NCI-H187 treated with DMSO at 0.1 percent for 48 hours (cell line): ENCODE measurements around the gene ATRIP.

ENCODE experiments used
- DNase-seq: peaks from one replicate; lab custom pipeline; 2025; lab: John Stamatoyannopoulos, UW

ATRIP gene

GRCh38 chr3:48410205-48411040, 36.1 kb upstream of the ATRIP start:
- DNase-seq: no peak

- no peak for DNase-seq
Observed at GRCh38 chr3:48411041-48411588, 35.4 kb upstream of the ATRIP start.

DNA sequence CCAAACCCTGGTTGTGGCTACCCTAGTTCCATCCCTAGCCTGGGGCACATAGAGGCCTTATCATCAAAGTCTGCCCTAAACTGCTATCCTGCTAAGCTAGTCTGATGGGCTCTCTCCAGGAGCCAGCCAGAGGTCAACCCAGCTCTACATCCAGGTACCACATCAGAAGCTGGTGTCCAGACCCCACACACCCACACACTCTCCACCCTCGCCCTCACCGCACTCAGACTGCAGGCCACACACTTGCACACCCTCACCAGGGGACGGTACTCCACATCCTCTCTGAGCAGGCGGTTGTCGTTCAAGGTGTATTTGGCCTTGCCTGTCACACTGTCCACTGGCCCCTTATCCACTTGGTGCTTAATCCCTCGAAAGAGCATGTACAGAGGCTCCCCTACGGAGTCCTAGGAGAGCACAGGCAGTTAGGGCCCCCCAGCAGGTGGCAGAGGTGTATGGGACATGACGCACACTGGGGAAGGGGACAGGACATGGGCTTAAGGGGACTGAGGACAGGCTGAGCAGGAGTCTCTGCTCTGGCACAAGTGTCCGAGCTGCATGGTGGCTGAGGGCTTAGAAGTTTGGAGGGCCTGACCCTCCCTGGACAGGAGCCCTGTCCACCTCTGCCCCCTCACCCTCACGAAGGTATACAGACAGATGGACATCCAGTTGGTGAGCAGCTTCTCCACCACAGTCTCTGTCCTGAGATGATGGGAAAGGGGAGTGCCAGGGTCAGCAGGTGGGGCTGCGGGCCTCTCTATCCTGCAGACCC, 34.7 kb upstream of the ATRIP start:
- no peak for DNase-seq

DNA sequence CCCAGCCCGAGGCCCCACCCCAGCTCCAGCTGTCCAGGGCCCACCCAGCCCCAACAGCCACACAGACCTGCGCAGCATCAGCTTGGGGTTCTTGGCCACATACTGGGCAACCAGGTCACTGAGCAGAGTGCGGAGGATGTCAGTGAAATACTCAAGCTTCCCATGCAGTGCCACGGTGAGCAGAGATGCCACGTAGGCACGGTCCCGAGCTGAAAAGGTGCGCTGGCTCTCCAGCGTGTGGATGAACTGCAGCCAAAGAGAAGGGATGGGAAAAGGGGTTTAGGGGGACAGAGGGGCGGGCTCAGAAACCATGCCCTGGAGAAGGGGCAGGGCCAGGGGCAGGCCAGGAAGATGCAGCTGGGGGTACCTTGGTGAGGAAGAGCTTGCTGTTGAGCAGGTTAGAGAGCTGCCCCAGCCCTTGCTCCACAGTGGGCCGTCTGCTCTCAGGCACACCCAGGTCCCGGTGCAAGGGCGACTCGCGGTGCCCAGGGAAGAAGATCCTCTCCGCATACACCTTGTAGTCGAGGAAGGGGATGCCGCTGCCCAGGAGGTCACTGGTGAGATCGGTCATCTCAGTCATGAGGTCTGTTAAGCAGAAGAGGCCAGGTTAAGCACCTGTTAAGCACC, 34.0 kb upstream of the ATRIP start:
- no peak for DNase-seq

GRCh38 chr3:48413086-48413485, 33.5 kb upstream of the ATRIP start:
- no peak for DNase-seq

DNA sequence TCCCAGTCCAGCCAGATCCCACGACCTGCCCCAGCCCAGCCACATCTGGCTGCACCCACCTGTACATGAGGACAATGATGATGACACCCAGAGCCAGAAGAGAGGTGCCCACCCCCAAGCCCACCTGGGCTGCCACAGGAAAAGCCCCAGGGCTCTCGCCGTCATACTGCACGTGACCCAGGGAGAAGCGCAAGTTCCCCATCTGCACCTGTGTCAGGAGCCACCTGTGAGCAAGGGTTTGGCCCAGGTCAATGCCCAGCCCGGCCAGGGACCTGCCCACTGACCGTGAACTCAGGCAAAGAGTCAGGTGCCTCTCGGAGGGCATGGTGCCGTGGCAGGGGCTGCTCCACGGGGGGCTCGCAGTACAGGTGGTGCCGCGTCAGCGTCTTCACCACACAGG, 32.9 kb upstream of the ATRIP start:
- no peak for DNase-seq

- DNase-seq: no peak
Observed at GRCh38 chr3:48414376-48415250, 31.9 kb upstream of the ATRIP start.

DNA sequence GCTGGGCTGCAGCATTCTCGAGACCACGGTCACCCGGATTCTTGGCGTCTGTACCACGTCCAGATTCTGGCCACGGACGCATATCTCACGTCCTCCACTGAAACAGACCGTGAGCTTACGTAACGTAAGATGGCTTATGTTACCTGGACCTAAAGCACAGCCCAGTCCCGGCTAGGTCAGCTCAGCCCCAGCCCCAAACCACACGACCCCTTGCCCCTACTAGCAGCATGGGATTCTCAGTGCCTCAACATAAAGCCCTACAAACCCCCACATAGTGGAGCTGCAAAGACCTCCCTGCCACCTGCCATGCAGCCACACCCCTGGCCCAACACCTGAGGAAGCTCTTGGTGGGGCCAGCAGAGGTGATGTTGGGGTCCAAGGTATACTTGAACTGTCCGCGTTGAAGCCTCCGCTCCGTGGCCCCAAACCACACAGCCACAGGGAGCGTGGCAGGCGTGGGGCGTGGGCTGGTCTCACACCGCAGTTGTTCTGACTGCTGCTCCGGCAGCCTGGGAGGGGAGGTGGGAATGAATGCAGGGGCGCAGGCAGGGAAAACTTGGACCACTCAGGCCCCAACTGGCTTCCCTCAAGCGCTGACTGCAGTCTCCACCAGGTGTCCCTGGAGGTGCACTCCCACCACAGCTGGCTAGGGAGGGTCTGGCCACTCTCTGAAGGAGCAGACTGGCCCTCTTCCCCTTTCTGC, 31.1 kb upstream of the ATRIP start:
- DNase-seq: no peak

DNA sequence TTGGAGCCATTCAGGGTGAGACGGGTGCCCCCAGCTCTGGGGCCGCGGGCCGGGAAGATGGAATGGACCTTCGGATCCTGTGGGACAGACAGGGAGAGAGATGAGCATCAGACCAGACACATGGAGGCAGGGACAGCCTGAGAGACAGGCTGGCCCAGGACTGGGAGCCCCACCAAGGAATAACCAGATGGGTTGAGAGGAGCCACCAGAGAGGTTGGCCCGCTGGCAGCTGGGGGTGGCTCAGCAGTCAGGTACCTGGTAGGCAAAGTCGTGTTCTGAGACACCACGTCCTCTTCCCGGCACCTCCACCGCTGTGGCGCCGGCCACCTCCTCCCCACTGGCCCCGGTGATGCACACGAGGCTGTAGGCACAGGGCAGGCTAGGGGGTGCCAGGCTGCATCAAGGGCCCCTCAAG, 30.4 kb upstream of the ATRIP start:
- no peak for DNase-seq

DNA sequence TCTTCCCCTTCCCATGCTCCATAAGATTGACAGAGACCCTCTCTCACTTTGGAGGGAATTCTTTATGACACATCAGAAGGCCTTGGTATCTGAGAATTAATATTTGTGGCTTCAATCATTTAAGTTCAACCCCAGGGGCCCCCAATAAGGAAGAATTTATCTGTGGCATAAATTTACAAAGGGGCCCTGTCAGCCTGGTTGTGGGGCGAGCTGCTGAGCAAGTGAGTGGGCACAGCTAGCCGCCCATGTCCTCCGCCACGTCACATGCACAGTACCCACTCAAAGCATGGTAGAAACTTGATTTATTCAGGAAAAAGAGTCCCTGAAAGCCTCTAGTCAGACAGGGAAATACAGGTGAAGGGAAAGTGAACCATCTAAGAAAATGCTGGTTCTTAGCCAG, 30.0 kb upstream of the ATRIP start:
- no peak for DNase-seq

DNA sequence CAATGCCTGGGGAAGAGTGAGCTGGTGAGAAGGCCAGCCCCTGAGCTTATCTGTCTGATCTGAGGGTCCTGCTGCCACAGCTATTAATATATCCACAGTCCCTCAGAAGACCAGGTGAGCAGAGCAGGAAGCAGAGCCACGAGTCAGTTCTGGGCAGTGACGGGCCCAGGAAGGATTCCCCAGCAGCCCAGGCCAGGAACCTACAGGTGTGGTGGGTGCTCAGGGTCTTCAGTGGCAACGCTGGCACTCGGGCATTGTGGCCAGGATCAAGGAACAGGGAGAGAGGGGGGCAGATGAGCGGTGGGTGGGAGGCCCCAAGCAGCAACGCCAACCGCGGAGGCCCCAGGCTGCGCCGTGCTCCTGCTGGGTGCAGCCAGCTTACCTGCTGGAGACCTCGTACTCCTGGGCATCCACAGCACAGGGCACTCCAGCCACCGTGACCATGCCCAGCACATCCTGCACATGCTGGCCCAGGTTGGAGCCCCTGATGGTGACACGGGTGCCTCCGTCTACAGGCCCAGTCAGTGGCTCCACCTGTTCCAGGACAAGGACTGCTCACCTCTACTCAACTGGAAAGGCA, 28.9 kb upstream of the ATRIP start:
- DNase-seq: no peak

DNA sequence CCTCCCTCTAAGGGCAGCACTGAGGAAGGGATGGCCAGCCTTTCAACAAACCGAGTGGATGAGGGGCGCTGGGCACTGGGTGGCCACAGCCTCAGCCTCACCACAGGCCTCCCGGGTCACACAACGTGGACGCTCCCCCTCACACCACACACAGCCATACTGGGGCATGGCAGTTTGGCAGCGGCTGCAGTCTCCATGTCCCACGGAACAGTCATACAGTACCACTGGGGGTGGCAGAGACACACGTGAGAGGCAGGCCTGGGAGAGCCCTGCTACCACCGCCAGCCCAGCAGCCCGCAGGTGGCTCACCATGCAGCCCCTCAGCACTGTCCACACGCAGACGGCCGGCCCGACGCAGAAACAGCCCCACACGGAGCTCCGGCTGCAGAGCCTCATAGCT, 28.4 kb upstream of the ATRIP start:
- no peak for DNase-seq

DNA sequence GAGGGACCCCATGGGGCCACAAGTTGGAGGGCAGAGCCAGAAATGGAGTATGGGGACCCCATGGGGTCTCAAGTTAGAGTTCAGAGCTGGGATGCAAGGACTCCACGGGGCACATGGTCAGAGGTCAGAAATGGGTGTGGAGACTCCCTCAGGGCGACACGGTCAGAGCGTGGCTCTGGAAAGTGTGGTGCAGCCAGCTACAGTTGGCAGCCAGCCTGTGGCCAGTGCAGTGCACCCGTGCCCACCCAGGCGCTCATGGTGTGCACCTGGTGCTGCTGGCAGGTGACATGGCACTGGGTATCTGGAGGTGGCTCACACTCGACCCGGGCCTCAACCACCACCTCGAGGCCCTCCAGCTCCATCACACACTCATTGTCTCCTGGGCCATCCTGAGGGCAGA, 27.9 kb upstream of the ATRIP start:
- DNase-seq: no peak

DNA sequence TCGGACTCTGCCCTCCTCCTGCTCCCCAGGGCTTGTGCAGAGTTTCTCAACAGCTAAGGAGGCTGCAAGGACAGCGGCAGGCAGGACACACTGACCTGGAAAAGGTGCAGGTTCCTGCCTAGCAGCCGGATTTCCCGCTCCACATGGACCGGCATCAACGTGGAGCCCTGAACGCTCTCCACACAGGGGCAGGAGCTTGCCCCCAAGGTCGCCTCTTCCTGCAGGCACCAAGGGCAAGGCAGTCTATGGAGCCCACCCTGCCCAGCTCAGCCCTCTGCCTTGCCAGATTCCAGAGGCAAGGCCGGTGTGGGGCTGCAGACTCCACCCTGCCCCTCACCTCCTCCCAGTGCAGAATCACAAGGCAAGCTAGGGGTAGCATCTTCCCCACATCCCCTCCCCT, 27.4 kb upstream of the ATRIP start:
- DNase-seq: no peak

- no peak for DNase-seq
Observed at GRCh38 chr3:48419597-48419996, 26.9 kb upstream of the ATRIP start.

DNA sequence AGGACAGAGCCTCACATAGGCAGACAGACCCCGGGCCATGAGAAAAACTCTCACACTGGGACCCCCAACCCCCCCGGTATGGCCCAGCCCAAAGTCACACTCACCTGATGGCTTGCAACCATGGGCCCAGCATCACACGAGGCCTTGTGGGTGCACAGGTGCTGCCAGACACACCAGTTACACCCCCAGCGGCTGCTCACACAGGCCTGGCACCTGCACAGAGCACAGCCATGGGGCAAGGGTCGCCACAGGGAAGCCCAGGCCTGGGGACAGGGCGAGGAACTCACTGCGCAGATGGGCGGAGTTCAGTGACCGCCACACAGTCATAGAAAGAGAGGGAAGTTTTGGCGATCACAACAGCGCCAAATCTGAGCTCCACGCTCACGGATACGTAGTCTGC, 26.0 kb upstream of the ATRIP start:
- DNase-seq: no peak

DNA sequence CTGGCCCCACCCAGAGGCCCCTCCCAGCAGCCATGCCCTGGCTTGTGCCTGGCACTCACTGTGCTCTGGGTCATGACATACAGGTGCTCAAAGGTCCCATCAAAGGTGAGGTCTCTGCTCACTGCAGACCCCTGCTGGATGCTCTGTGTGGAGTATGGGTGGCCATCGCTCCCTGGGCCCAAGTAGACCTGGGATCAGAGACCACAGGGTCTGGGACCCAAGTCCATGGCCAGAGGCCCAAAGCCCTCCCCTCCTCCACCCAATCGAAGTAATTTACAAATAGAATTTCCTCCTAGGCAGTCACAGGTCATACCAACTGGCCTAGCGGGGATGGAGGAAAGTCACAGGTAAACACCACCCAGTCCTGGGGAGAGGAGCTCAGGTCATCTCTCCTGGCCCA, 24.3 kb upstream of the ATRIP start:
- no peak for DNase-seq

- no peak for DNase-seq
Observed at GRCh38 chr3:48422681-48423080, 23.9 kb upstream of the ATRIP start.

DNA sequence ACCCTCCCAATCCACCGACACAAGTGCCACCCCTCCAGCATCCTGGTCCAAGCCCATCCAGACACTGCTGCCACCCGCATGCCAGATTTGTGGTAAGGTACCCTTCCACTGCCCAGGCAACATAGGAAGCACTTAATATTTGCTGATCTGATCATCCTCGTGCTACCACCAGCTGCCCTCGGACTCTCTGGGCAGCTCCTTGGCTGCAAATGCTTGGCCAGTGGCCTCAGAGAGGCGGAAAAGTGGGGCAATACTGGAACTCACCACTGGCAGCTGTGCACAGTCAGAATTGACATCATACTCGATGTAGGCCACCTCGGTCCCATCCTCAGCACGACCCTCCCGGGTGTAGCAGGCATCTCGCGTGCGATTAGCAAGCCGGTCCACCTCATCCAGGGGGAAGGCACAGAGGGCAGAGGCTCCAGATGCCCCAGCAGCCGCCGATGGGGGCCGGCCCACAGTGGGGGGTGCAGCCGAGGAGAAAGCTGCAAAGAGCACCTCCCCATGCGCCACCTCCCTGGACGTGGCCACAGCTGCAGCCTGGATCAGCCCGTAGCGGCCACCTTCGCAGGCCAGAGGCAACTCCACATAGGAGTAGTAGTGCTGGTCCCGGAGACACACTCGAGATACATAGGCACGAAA, 23.2 kb upstream of the ATRIP start:
- no peak for DNase-seq
